ENCODE results near the gene HSPH1. TPM values are rescaled to one million over a fixed set of nuclear protein-coding genes. Genes with fewer than 3 reads are reported as not detected.

HSPH1 gene
- 120 TPM for polyA plus RNA-seq (2013, experiment 1 of 2)
- polyA plus RNA-seq (2013, experiment 2 of 2), result 115 TPM

- Histone ChIP-seq H3K79me1 (ENCODE audit: low read length) (peaks cover 6% of the 10 kb centered on the region), H3K27me3 (ENCODE audit: insufficient read depth, low read length, poor library complexity) (no peaks in the 10 kb centered on the region), H3K4me3 (ENCODE audit: low read length) (peak within 1 kb of the TSS; percentile 96), H3K79me2 (ENCODE audit: control insufficient read depth, insufficient read depth, low read length) (peaks cover 27% of the 10 kb centered on the region), H3K4me1 (ENCODE audit: control insufficient read depth, low read depth, low read length) (peaks cover 2% of the 10 kb centered on the region), H3K36me3 (ENCODE audit: control insufficient read depth, insufficient read depth, low read length) (no peaks in the 10 kb centered on the region), H2BK15ac (replicated peaks; ENCODE audit: low read depth) (no peak within 1 kb of the TSS), H3K56ac (ENCODE audit: low read length) (peak within 1 kb of the TSS; percentile 97), H4K5ac (ENCODE audit: low read length) (no peak within 1 kb of the TSS), H2BK120ac (ENCODE audit: low read depth, low read length) (no peak within 1 kb of the TSS), H3K4me2 (ENCODE audit: low read length) (peak within 1 kb of the TSS; percentile 80), H3K4ac (ENCODE audit: low read depth, low read length) (peak within 1 kb of the TSS; percentile 77), H3K18ac (ENCODE audit: low read length) (peak within 1 kb of the TSS; percentile 41), H3K9ac (ENCODE audit: low read length) (peak within 1 kb of the TSS; percentile 96), H2AK5ac (ENCODE audit: low read length) (no peak within 1 kb of the TSS), H4K8ac (ENCODE audit: low read depth, low read length) (peak within 1 kb of the TSS; percentile 79), H3K23ac (ENCODE audit: low read length) (peak within 1 kb of the TSS; percentile 85), H3K27ac (ENCODE audit: low read depth, low read length) (peak within 1 kb of the TSS; percentile 78), H2BK5ac (ENCODE audit: low read length) (no peak within 1 kb of the TSS)
- peak; percentile 99 for DNase-seq
- no CpG with 5 or more reads among the region's 54 CpGs for WGBS (ENCODE audit: extremely low coverage, insufficient coverage, low lambda C conversion rate)
These were observed at the start of gene HSPH1 for GRCh38 chr13:31161557-31162150. HSPH1 (minus strand) TSS chr13:31161904; CDS start chr13:31161582, 322 bp downstream.

GRCh38 chr13:31209841-31210210 lies 48.1 kb upstream of the HSPH1 start:
- no CpG with 5 or more reads among the region's 4 CpGs for WGBS (ENCODE audit: extremely low coverage, insufficient coverage, low lambda C conversion rate)
- H2BK5ac ChIP-seq (ENCODE audit: low read length), result no peak overlapping the region
- H2BK15ac ChIP-seq (replicated peaks; ENCODE audit: low read depth), result no peak overlapping the region
- H3K4ac ChIP-seq (ENCODE audit: low read depth, low read length), result no peak overlapping the region
- DNase-seq, result no peak
- H3K79me2 ChIP-seq (ENCODE audit: control insufficient read depth, insufficient read depth, low read length), result no peaks in the 10 kb centered on the region
- H3K56ac ChIP-seq (ENCODE audit: low read length), result no peak overlapping the region
- H3K18ac ChIP-seq (ENCODE audit: low read length), result peak overlapping the region; percentile 69
- no peak overlapping the region for H2BK120ac ChIP-seq (ENCODE audit: low read depth, low read length)
- no peak overlapping the region for H3K9ac ChIP-seq (ENCODE audit: low read length)
- no peak overlapping the region for H3K4me3 ChIP-seq (ENCODE audit: low read length)
- no peak overlapping the region for H2AK5ac ChIP-seq (ENCODE audit: low read length)
- no peak overlapping the region for H4K8ac ChIP-seq (ENCODE audit: low read depth, low read length)
- H3K4me2 ChIP-seq (ENCODE audit: low read length), result no peak overlapping the region
- no peak overlapping the region for H3K27ac ChIP-seq (ENCODE audit: low read depth, low read length)
- H3K79me1 ChIP-seq (ENCODE audit: low read length), result no peaks in the 10 kb centered on the region
- H3K27me3 ChIP-seq (ENCODE audit: insufficient read depth, low read length, poor library complexity), result no peaks in the 10 kb centered on the region
- no peaks in the 10 kb centered on the region for H3K36me3 ChIP-seq (ENCODE audit: control insufficient read depth, insufficient read depth, low read length)
- no peak overlapping the region for H4K5ac ChIP-seq (ENCODE audit: low read length)
- no peak overlapping the region for H3K23ac ChIP-seq (ENCODE audit: low read length)
- peaks cover 7% of the 10 kb centered on the region for H3K4me1 ChIP-seq (ENCODE audit: control insufficient read depth, low read depth, low read length)

GRCh38 chr13:31209172-31209840 lies 47.6 kb upstream of the HSPH1 start:
- peaks cover 7% of the 10 kb centered on the region for H3K4me1 ChIP-seq (ENCODE audit: control insufficient read depth, low read depth, low read length)
- WGBS (ENCODE audit: extremely low coverage, insufficient coverage, low lambda C conversion rate), result no CpG with 5 or more reads among the region's 8 CpGs

GRCh38 chr13:31208559-31209122 lies 46.9 kb upstream of the HSPH1 start:
- Histone ChIP-seq H2BK120ac (ENCODE audit: low read depth, low read length) (no peak overlapping the region), H3K36me3 (ENCODE audit: control insufficient read depth, insufficient read depth, low read length) (no peaks in the 10 kb centered on the region), H3K18ac (ENCODE audit: low read length) (no peak overlapping the region), H3K79me2 (ENCODE audit: control insufficient read depth, insufficient read depth, low read length) (peaks cover 2% of the 10 kb centered on the region), H2BK5ac (ENCODE audit: low read length) (no peak overlapping the region), H3K27ac (ENCODE audit: low read depth, low read length) (no peak overlapping the region), H3K9ac (ENCODE audit: low read length) (no peak overlapping the region), H3K4me2 (ENCODE audit: low read length) (no peak overlapping the region), H3K27me3 (ENCODE audit: insufficient read depth, low read length, poor library complexity) (no peaks in the 10 kb centered on the region), H3K56ac (ENCODE audit: low read length) (peak overlapping the region; percentile 62), H3K23ac (ENCODE audit: low read length) (no peak overlapping the region), H3K4me1 (ENCODE audit: control insufficient read depth, low read depth, low read length) (peaks cover 7% of the 10 kb centered on the region), H4K5ac (ENCODE audit: low read length) (no peak overlapping the region), H3K79me1 (ENCODE audit: low read length) (peaks cover 7% of the 10 kb centered on the region), H2BK15ac (replicated peaks; ENCODE audit: low read depth) (no peak overlapping the region), H4K8ac (ENCODE audit: low read depth, low read length) (no peak overlapping the region), H3K4me3 (ENCODE audit: low read length) (no peak overlapping the region), H3K4ac (ENCODE audit: low read depth, low read length) (no peak overlapping the region), H2AK5ac (ENCODE audit: low read length) (no peak overlapping the region)
- DNase-seq, result no peak
- WGBS (ENCODE audit: extremely low coverage, insufficient coverage, low lambda C conversion rate), result no CpG with 5 or more reads among the region's 12 CpGs

More at GRCh38 chr13:31209172-31209840, 47.6 kb upstream of the HSPH1 start:
- H3K4me3 ChIP-seq (ENCODE audit: low read length), result no peak overlapping the region
- H3K23ac ChIP-seq (ENCODE audit: low read length), result no peak overlapping the region
- no peak overlapping the region for H4K5ac ChIP-seq (ENCODE audit: low read length)
- H3K27me3 ChIP-seq (ENCODE audit: insufficient read depth, low read length, poor library complexity), result no peaks in the 10 kb centered on the region
- peaks cover under 1% of the 10 kb centered on the region for H3K79me2 ChIP-seq (ENCODE audit: control insufficient read depth, insufficient read depth, low read length)
- H3K9ac ChIP-seq (ENCODE audit: low read length), result no peak overlapping the region
- H3K56ac ChIP-seq (ENCODE audit: low read length), result peak overlapping the region; percentile 62
- H4K8ac ChIP-seq (ENCODE audit: low read depth, low read length), result no peak overlapping the region
- H3K4me2 ChIP-seq (ENCODE audit: low read length), result no peak overlapping the region
- H2BK5ac ChIP-seq (ENCODE audit: low read length), result no peak overlapping the region
- H2BK15ac ChIP-seq (replicated peaks; ENCODE audit: low read depth), result no peak overlapping the region
- H3K79me1 ChIP-seq (ENCODE audit: low read length), result peaks cover 3% of the 10 kb centered on the region
- H3K18ac ChIP-seq (ENCODE audit: low read length), result peak overlapping the region; percentile 69
- no peak overlapping the region for H2AK5ac ChIP-seq (ENCODE audit: low read length)
- no peaks in the 10 kb centered on the region for H3K36me3 ChIP-seq (ENCODE audit: control insufficient read depth, insufficient read depth, low read length)
- no peak overlapping the region for H3K27ac ChIP-seq (ENCODE audit: low read depth, low read length)
- peak; percentile 77 for DNase-seq
- H2BK120ac ChIP-seq (ENCODE audit: low read depth, low read length), result no peak overlapping the region
- no peak overlapping the region for H3K4ac ChIP-seq (ENCODE audit: low read depth, low read length)

- Histone ChIP-seq H3K23ac (ENCODE audit: low read length) (no peak overlapping the region), H3K18ac (ENCODE audit: low read length) (no peak overlapping the region), H2BK5ac (ENCODE audit: low read length) (no peak overlapping the region), H3K4me2 (ENCODE audit: low read length) (no peak overlapping the region), H3K56ac (ENCODE audit: low read length) (no peak overlapping the region), H3K4me3 (ENCODE audit: low read length) (no peak overlapping the region), H3K27ac (ENCODE audit: low read depth, low read length) (no peak overlapping the region), H4K5ac (ENCODE audit: low read length) (no peak overlapping the region), H2AK5ac (ENCODE audit: low read length) (no peak overlapping the region), H3K79me1 (ENCODE audit: low read length) (peaks cover 8% of the 10 kb centered on the region), H3K9ac (ENCODE audit: low read length) (no peak overlapping the region), H3K4me1 (ENCODE audit: control insufficient read depth, low read depth, low read length) (peaks cover 7% of the 10 kb centered on the region), H4K8ac (ENCODE audit: low read depth, low read length) (no peak overlapping the region), H3K36me3 (ENCODE audit: control insufficient read depth, insufficient read depth, low read length) (no peaks in the 10 kb centered on the region), H2BK15ac (replicated peaks; ENCODE audit: low read depth) (no peak overlapping the region), H3K27me3 (ENCODE audit: insufficient read depth, low read length, poor library complexity) (no peaks in the 10 kb centered on the region), H3K79me2 (ENCODE audit: control insufficient read depth, insufficient read depth, low read length) (peaks cover 2% of the 10 kb centered on the region), H3K4ac (ENCODE audit: low read depth, low read length) (no peak overlapping the region), H2BK120ac (ENCODE audit: low read depth, low read length) (no peak overlapping the region)
- no peak for DNase-seq
- WGBS (ENCODE audit: extremely low coverage, insufficient coverage, low lambda C conversion rate), result no CpG with 5 or more reads among the region's 15 CpGs
These were observed 46.2 kb upstream of the HSPH1 start for GRCh38 chr13:31207661-31208552.

All from mesendoderm (in vitro differentiated cells).